OCI-LY1 (cell line): Measurements from ENCODE around the gene CROCC.
"Not testable (repeated sequence)": the region's sequence is repeated elsewhere in the genome, so short reads cannot be mapped to it uniquely, and the experiment has no call there.

ENCODE experiments used
- H2AFZ ChIP-seq: fragments of 200-600 bp; sonication (generic), shearing (Covaris generic); 2 replicates; pipeline ENCODE4 v1.6.0; 2014; ENCODE audit warnings: antibody characterized with exemption, mild to moderate bottlenecking, low read length
- H3F3A ChIP-seq: fragments of 200-600 bp; sonication (generic), shearing (Covaris generic); 2 replicates; pipeline ENCODE4 v1.6.0; 2014; ENCODE audit warnings: mild to moderate bottlenecking, antibody characterized with exemption, low read length, moderate library complexity; ENCODE audit not compliant: insufficient read depth
- H3K27ac ChIP-seq: fragments of 200-600 bp; sonication (generic); 2 replicates; pipeline ENCODE4 v1.5.1; 2014; ENCODE audit warnings: low read length, mixed run types, mild to moderate bottlenecking, low read depth; ENCODE audit not compliant: poor library complexity, severe bottlenecking
- H3K27me3 ChIP-seq: fragments of 200-600 bp; sonication (generic); 2 replicates; pipeline ENCODE4 v1.6.0; 2014; ENCODE audit warnings: antibody characterized with exemption, mild to moderate bottlenecking, low read length, moderate library complexity; ENCODE audit not compliant: insufficient read depth
- H3K36me3 ChIP-seq: fragments of 200-600 bp; sonication (generic); 2 replicates; pipeline ENCODE4 v1.6.1; 2014; ENCODE audit warnings: mild to moderate bottlenecking, antibody characterized with exemption, low read length, moderate library complexity, mixed read lengths; ENCODE audit not compliant: insufficient read depth
- H3K4me1 ChIP-seq: fragments of 200-600 bp; sonication (generic); 2 replicates; pipeline ENCODE4 v1.5.1; 2014; ENCODE audit warnings: mild to moderate bottlenecking, low read length, moderate library complexity; ENCODE audit not compliant: insufficient read depth, severe bottlenecking
- H3K4me2 ChIP-seq: fragments of 200-600 bp; sonication (generic), shearing (Covaris generic); 2 replicates; pipeline ENCODE4 v1.6.1; 2014; ENCODE audit warnings: low read length
- H3K4me3 ChIP-seq: fragments of 200-600 bp; sonication (generic); 2 replicates; pipeline ENCODE4 v1.5.1; 2014; ENCODE audit warnings: low read length, low read depth, mild to moderate bottlenecking, mixed read lengths; ENCODE audit not compliant: poor library complexity, severe bottlenecking
- H3K79me2 ChIP-seq: fragments of 200-600 bp; shearing (Covaris generic); 2 replicates; pipeline ENCODE4 v1.6.1; 2016; ENCODE audit warnings: mixed run types, low read length, mixed read lengths; ENCODE audit not compliant: insufficient read depth
- H3K9ac ChIP-seq: fragments of 200-600 bp; sonication (generic), shearing (Covaris generic); 2 replicates; pipeline ENCODE4 v1.6.1; 2014; ENCODE audit warnings: mild to moderate bottlenecking, low read length, mixed read lengths
- H3K9me2 ChIP-seq: fragments of 200-600 bp; sonication (generic), shearing (Covaris generic); 2 replicates; pipeline ENCODE4 v1.6.1; 2014; ENCODE audit warnings: low read depth, mild to moderate bottlenecking, low read length, mixed read lengths
- H3K9me3 ChIP-seq: fragments of 200-600 bp; shearing (Covaris generic); 2 replicates; pipeline ENCODE4 v1.6.1; 2014; ENCODE audit warnings: low read length, mixed read lengths
- H4K20me1 ChIP-seq: fragments of 200-600 bp; sonication (generic), shearing (Covaris generic); 2 replicates; pipeline ENCODE4 v1.6.0; 2016; ENCODE audit warnings: mild to moderate bottlenecking, low read length; ENCODE audit not compliant: insufficient read depth
- CTCF ChIP-seq: fragments of 200-600 bp; sonication (generic), shearing (Covaris generic); IDR thresholded peaks from 2 replicates; pipeline ENCODE4 v1.5.1; 2017; ENCODE audit warnings: mild to moderate bottlenecking, antibody characterized with exemption, low read length, moderate library complexity, mixed read lengths
- EZH2 ChIP-seq: fragments of 200-600 bp; sonication (generic), shearing (Covaris generic); IDR thresholded peaks from 2 replicates; pipeline ENCODE4 v1.8.0; 2017; ENCODE audit warnings: borderline replicate concordance, mixed run types, mild to moderate bottlenecking, antibody characterized with exemption, low read length, moderate library complexity, mixed read lengths

Gene CROCC

GRCh38 chr1:16952376-16952775 lies 30.6 kb downstream of the CROCC start:
- H3K9ac ChIP-seq, H3K4me3 ChIP-seq, H2AFZ ChIP-seq, H3K9me3 ChIP-seq, H3K27ac ChIP-seq, H3F3A ChIP-seq, H3K36me3 ChIP-seq, H3K4me1 ChIP-seq, H3K79me2 ChIP-seq, H3K27me3 ChIP-seq, H4K20me1 ChIP-seq, H3K4me2 ChIP-seq, H3K9me2 ChIP-seq: not testable (repeated sequence)

GRCh38 chr1:16954579-16954978 lies 32.8 kb downstream of the CROCC start:
- Histone ChIP-seq H3F3A (no peaks in the 10 kb centered on the region), H3K9me2 (no peaks in the 10 kb centered on the region), H3K9ac (no peak overlapping the region), H3K4me2 (no peak overlapping the region), H3K79me2 (no peaks in the 10 kb centered on the region), H3K36me3 (no peaks in the 10 kb centered on the region), H3K9me3 (no peaks in the 10 kb centered on the region), H4K20me1 (no peaks in the 10 kb centered on the region), H2AFZ (no peak overlapping the region), H3K27ac (no peak overlapping the region), H3K4me1 (no peaks in the 10 kb centered on the region), H3K4me3 (no peak overlapping the region), H3K27me3 (peaks cover 6% of the 10 kb centered on the region; the same call in 1 of the 2 replicates)
- TF ChIP-seq EZH2, result no peak

GRCh38 chr1:16955186-16955585 lies 33.5 kb downstream of the CROCC start:
- H2AFZ ChIP-seq, result no peak overlapping the region
- no peak overlapping the region for H3K27ac ChIP-seq
- H3K36me3 ChIP-seq, result no peaks in the 10 kb centered on the region
- H3F3A ChIP-seq, result no peaks in the 10 kb centered on the region
- no peak for TF ChIP-seq EZH2
- no peak for TF ChIP-seq CTCF
- no peaks in the 10 kb centered on the region for H4K20me1 ChIP-seq
- no peaks in the 10 kb centered on the region for H3K4me1 ChIP-seq
- no peaks in the 10 kb centered on the region for H3K9me3 ChIP-seq
- no peaks in the 10 kb centered on the region for H3K9me2 ChIP-seq
- peaks cover 6% of the 10 kb centered on the region; the same call in 1 of the 2 replicates for H3K27me3 ChIP-seq
- no peak overlapping the region for H3K9ac ChIP-seq
- no peak overlapping the region for H3K4me2 ChIP-seq
- no peak overlapping the region for H3K4me3 ChIP-seq
- no peaks in the 10 kb centered on the region for H3K79me2 ChIP-seq

- no peaks in the 10 kb centered on the region for H4K20me1 ChIP-seq
- H3K36me3 ChIP-seq, result no peaks in the 10 kb centered on the region
- no peaks in the 10 kb centered on the region for H3K4me1 ChIP-seq
- peaks cover 6% of the 10 kb centered on the region; the same call in 1 of the 2 replicates for H3K27me3 ChIP-seq
- TF ChIP-seq EZH2 (no peak), CTCF (no peak)
- no peak overlapping the region for H3K4me3 ChIP-seq
- no peaks in the 10 kb centered on the region for H3K9me3 ChIP-seq
- H3K27ac ChIP-seq, result no peak overlapping the region
- no peaks in the 10 kb centered on the region for H3K9me2 ChIP-seq
- no peaks in the 10 kb centered on the region for H3F3A ChIP-seq
- no peak overlapping the region for H3K9ac ChIP-seq
- no peaks in the 10 kb centered on the region for H3K79me2 ChIP-seq
- no peak overlapping the region for H3K4me2 ChIP-seq
- H2AFZ ChIP-seq, result no peak overlapping the region
These were observed 35.0 kb downstream of the CROCC start for GRCh38 chr1:16956775-16957174.
